Neural cell (in vitro differentiated cells): Measurements from ENCODE around the gene PIK3R3.

Experiments used
- EP300 ChIP-seq: fragments of 450-650 bp; conservative IDR thresholded peaks from 2 replicates; pipeline ENCODE4 v1.6.1; 2014; ENCODE audit warnings: antibody characterized with exemption, mild to moderate bottlenecking, moderate library complexity; ENCODE audit not compliant: poor library complexity, severe bottlenecking
- MXI1 ChIP-seq: fragments of 450-650 bp; conservative IDR thresholded peaks from 2 replicates; pipeline ENCODE4 v1.6.1; 2014; ENCODE audit warnings: antibody characterized with exemption, mild to moderate bottlenecking; ENCODE audit not compliant: poor library complexity, severe bottlenecking
- RAD21 ChIP-seq: fragments of 450-650 bp; conservative IDR thresholded peaks from 2 replicates; pipeline ENCODE4 v1.6.1; 2014; ENCODE audit warnings: antibody characterized with exemption, mild to moderate bottlenecking, moderate library complexity
- TAF1 ChIP-seq: IDR thresholded peaks from 2 replicates; pipeline ENCODE4 v1.6.1; 2012; ENCODE audit warnings: low read depth
- TF ChIP-seq, protein P1 (sequence below): fragments of 450-650 bp; IDR thresholded peaks from 2 replicates; pipeline ENCODE4 v1.5.1; 2014; ENCODE audit warnings: antibody characterized with exemption, mild to moderate bottlenecking, moderate library complexity; ENCODE audit not compliant: poor library complexity, severe bottlenecking

DNA sequence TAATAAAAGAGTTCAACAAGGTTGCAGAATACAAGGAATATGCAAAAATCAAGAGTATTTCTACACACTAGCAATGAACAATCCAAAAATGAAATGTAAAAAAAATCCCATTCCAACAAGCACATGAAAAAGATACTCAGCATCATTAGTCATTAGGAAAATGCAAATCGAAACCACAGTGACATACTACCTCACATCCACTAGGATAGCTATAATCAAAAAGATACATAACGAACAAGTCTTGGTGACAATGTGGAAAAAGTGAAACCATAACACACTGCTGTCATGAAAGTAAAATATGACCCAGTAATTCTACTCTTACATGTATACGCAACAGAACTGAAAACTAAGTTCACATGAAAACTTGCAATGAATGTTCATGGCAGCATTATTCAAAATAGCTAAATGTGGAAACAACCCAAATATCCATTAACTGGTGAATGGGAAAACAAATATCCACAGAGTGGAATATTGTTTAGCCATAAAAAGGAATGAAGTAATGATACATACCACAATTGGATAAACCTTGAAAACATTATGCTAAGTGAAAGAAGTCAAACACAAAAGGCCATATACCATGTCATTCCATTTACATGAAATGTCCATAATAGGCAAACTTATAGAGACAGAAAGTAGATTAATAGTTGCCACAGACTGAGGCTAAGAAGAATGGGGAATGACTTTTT lies 34.3 kb downstream of the PIK3R3 start:
- TF ChIP-seq, protein P1, sequence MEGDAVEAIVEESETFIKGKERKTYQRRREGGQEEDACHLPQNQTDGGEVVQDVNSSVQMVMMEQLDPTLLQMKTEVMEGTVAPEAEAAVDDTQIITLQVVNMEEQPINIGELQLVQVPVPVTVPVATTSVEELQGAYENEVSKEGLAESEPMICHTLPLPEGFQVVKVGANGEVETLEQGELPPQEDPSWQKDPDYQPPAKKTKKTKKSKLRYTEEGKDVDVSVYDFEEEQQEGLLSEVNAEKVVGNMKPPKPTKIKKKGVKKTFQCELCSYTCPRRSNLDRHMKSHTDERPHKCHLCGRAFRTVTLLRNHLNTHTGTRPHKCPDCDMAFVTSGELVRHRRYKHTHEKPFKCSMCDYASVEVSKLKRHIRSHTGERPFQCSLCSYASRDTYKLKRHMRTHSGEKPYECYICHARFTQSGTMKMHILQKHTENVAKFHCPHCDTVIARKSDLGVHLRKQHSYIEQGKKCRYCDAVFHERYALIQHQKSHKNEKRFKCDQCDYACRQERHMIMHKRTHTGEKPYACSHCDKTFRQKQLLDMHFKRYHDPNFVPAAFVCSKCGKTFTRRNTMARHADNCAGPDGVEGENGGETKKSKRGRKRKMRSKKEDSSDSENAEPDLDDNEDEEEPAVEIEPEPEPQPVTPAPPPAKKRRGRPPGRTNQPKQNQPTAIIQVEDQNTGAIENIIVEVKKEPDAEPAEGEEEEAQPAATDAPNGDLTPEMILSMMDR, result no peak
- TF ChIP-seq EP300, result no peak
- no peak for TF ChIP-seq MXI1
- TF ChIP-seq RAD21, result no peak
- no peak for TF ChIP-seq TAF1
